GM19468 (cell line): Measurements from ENCODE around the gene HSD17B1.

Experiments
- ATAC-seq: cut with Tn5 transposase; IDR thresholded peaks from one replicate; pipeline ENCODE4 v1.9.1; 2021; ENCODE audit warnings: mild to moderate bottlenecking, moderate library complexity, moderate number of reproducible peaks; ENCODE audit not compliant: unreplicated experiment; ENCODE audit errors: extremely low read depth

The HSD17B1 gene

DNA sequence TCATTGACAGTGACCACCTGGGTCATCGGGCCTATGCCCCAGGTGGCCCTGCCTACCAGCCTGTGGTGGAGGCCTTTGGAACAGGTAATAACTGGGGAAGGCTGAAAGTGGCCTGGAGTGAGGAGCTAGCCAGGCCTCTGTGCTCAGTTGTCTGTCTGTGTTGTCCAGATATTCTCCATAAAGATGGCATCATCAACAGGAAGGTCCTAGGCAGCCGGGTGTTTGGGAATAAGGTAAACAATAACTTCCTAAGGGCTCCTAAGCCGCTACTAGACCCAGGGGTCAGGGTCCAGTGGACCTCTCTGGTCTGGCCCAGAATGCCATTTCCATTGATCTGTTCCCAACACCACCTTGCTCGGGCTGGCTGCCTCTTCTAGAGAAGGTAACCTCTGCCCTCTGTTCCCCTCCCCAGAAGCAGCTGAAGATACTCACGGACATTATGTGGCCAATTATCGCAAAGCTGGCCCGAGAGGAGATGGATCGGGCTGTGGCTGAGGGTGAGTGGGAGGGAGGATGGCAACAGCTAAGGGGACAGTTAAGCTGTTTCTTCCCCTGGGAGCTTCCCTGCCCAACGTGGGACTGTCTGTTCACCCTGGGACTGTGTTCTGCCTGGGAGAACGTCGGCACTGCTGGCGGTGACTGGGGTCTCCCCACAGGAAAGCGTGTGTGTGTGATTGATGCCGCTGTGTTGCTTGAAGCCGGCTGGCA is 12.2 kb downstream of the HSD17B1 start:
- ATAC-seq, result no peak

DNA sequence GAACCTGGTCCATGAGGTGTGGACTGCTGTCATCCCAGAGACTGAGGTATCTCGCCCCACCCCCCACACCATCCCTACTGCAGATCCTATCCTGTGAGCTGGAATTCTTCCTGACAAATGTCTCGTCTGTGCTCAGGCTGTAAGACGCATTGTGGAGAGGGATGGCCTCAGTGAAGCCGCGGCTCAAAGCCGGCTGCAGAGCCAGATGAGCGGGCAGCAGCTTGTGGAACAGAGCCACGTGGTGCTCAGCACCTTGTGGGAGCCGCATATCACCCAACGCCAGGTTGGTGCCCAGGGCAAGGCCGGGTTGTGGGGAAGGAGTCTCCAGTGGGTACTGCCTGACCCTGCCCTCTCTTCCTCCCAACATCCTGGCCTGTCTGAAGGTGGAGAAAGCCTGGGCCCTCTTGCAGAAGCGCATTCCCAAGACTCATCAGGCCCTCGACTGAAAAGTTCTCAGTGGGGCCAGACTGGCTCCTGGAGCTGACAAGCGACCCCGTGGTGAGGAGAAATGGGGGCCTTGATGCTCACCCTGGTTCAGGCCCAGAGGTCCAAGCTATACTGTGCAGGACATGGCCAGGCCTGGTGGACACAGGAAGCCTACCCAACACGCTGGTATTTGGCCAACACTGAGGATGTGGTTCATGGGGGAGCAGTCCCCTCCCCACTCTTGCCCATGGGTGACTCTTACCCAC is 12.9 kb downstream of the HSD17B1 start:
- no peak for ATAC-seq

DNA sequence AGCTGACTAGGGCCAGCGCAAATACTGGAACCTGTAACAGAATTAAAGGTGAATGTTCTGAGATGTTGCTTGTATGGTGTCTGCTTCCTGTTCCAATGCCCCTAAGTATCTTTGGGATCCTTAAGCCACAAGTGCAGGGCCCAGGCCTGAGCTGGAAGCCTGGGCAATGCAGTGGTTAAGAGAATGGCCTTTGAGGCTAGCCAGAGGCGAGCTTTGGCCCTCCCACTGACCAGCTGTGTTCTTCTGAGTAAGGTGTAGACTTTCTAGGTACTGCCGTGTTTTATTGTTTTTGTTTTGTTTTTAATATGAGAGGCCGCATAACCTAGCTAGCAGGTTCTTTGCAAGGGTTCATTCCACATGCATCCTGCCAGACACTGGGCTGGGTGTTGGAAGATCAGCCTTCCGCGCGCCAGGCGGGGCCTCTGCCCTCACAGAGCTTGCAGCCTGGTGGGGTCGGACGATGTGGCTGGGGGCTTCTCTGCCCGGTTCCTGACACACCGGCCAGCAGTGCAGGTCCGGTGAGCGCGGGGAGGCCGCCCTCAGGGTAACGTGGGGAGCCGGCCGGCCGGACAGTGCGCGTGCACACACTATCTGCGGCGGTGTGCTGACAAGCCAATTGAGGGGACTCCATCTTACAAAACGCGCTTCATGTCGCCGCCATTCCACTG is 13.6 kb downstream of the HSD17B1 start:
- no peak for ATAC-seq

- peak; percentile 19 for ATAC-seq
Observed at GRCh38 chr17:42566883-42567573, 14.3 kb downstream of the HSD17B1 start, which contains the start of gene MLX. TSS of gene MLX (plus strand) at chr17:42567100. CDS start at chr17:42567125, 25 bp downstream.

DNA sequence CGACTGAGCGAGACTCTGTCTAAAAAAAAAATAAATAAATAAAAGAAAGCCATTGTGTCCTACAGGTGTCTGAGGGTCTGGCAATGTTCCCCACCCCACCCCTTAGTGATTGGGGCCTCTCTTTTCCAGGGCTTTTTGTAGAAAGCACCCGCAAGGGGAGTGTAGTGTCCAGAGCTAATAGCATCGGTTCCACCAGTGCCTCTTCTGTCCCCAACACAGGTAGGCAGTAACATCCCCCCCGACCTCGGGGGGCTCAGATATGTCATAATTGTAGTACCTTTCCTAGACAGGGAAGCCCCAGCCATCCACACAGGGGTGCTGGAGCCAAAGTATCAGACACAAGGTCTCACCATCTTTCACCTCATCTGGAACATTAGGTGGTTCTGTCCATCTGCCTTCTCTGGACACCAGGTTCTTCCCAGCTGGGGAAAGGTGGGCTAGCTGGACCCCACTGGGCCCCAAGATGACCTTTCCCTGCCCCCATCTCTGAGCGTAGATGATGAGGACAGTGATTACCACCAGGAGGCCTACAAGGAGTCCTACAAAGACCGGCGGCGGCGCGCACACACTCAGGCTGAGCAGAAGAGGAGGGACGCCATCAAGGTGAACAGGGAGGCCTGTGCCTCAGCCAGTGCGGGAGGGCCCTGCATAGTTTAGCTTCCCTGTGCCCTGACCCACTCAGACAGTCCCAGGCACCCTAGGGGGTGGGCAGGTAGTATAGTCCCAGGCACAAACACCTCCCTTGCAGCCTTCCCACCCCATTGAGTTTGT is 15.8 kb downstream of the HSD17B1 start:
- no peak for ATAC-seq

DNA sequence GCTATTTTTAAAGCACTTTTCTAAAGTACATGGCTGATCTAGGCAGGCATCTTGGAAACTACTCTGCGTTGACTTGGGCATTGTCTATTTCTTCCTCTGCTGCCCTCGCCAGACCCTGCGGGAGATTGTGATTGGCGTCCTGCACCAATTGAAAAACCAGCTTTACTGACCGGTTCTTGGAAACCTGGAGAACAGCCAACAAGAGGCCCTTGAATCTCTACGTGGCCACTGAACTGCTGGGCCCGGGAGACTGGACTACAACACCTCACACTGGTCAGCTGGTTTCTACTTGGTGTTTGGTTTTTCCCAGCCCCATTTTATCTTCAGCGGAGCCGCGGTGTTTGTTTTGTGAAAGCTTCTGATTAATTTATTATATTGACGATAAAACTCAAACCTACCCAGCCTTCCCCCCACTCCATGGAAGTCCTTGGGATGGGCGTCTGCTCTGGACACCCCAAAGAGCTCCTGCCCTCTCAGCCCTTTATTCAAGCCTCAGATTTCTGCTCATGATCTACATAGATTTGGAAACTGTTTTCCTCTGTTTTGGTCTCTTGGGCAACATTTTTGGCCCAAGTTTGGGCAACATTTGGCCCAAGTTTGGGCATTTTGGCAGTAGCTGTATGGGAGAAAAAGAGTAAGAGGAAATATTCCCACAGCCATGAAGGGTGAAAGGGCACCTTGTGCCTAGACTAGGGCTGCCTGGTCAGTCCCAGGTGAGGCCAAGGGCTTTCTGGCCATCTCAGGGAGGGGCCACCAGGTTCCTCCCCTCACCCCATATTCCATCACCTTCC is 18.9 kb downstream of the HSD17B1 start:
- ATAC-seq, result no peak

GRCh38 chr17:42573095-42573494 is 20.4 kb downstream of the HSD17B1 start:
- ATAC-seq, result no peak

DNA sequence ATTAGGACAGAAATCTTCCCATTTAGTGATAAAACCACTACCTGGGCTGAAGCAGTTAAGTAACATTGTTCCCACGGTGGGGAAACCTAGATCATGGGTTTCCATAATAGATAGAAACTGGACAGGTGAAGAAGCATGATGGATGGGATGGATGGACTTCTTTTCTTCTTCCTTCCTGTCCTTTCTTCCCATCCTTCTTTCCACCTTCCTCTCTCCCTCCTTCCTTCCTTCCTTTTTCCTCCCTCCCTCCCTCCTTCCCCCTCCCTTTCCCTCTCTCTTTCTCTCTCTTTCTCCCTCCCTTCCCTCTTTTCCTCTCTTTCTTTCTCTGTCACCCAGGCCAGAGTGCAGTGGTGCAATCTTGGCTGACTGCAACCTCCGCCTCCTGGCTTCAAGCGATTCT is 21.7 kb downstream of the HSD17B1 start:
- ATAC-seq, result no peak

- ATAC-seq, result no peak
Observed at GRCh38 chr17:42577140-42577531, 24.4 kb downstream of the HSD17B1 start.

DNA sequence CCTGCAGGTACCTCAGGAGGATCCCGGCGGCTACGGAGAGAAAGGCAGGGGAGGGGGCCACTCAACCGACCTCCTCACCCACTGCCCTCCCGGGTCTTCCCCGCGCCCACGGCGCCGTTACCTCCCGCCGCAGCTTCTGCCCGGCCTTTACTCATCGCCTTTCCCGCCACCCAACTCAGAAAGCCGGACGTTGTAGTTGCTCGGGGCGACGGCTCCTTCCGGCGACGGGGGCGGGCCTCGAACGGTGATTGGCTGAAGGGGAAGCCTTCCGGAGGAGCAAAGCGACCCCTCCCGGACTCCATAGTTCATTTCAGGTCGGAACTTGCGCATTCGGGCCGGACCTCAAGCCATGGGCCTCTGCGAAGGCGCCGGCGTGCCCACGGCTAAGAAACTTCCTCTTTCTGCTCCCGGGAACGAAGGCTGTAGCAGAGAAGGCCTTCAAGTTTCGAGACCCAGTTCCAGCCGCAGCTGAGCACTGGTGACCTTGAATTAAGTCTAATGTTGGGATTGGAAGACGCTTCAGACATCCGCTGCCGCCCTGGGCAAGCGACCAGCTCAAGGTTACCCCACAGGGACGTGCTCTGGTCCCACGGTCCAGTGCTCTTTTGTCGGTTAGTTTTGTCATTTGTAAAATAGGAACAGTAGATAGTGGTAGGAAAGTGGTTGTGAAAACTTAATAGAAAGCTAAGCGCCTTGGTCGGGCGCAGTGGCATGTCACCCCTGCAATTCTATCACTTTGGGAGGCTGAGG is 25.0 kb downstream of the HSD17B1 start, which contains the start of gene PSMC3IP:
Gene PSMC3IP, minus strand, starts transcription at position 198 of the 750 bp plus-strand sequence. Its CDS starts 43 bp downstream, at position 155.
- peak; percentile 46 for ATAC-seq

GRCh38 chr17:42578282-42578869 is 25.7 kb downstream of the HSD17B1 start:
- ATAC-seq, result no peak

- ATAC-seq, result no peak
Observed at GRCh38 chr17:42579794-42580551, 27.2 kb downstream of the HSD17B1 start.

GRCh38 chr17:42581744-42582270 is 29.1 kb downstream of the HSD17B1 start:
- ATAC-seq, result no peak

GRCh38 chr17:42584880-42585279 is 32.2 kb downstream of the HSD17B1 start:
- ATAC-seq, result no peak

DNA sequence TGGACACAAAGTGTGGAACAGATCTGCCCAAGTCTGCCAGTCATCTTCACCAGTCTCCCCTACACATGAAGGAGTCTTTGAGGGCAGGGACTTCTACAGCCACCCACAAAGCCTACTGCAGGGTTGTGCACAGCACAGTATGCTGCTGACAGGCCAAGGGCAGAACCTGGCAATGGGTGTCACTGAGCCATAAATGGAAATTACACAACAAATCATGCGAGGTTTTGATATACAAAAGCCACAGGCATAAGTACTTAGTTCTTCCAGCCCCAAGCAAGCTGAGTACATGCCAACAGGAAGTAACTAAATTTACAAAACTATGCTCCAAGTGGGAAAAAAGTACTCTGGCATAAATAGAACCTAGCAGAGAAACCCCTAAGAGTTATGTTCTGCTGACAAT is 32.6 kb downstream of the HSD17B1 start:
- ATAC-seq, result no peak

- ATAC-seq, result no peak
Observed at GRCh38 chr17:42586514-42587230, 33.9 kb downstream of the HSD17B1 start.
